Inflammatory macrophage (primary cell): ENCODE data around the gene SYP.
"Not testable (repeated sequence)": the region's sequence is repeated elsewhere in the genome, so short reads cannot be mapped to it uniquely, and the experiment has no call there.

ENCODE experiments used
- DNase-seq, 2 donors: peaks; one replicate each; pipeline ENCODE4 v3.0.0-alpha.2; 2020 to 2022

The SYP gene

DNA sequence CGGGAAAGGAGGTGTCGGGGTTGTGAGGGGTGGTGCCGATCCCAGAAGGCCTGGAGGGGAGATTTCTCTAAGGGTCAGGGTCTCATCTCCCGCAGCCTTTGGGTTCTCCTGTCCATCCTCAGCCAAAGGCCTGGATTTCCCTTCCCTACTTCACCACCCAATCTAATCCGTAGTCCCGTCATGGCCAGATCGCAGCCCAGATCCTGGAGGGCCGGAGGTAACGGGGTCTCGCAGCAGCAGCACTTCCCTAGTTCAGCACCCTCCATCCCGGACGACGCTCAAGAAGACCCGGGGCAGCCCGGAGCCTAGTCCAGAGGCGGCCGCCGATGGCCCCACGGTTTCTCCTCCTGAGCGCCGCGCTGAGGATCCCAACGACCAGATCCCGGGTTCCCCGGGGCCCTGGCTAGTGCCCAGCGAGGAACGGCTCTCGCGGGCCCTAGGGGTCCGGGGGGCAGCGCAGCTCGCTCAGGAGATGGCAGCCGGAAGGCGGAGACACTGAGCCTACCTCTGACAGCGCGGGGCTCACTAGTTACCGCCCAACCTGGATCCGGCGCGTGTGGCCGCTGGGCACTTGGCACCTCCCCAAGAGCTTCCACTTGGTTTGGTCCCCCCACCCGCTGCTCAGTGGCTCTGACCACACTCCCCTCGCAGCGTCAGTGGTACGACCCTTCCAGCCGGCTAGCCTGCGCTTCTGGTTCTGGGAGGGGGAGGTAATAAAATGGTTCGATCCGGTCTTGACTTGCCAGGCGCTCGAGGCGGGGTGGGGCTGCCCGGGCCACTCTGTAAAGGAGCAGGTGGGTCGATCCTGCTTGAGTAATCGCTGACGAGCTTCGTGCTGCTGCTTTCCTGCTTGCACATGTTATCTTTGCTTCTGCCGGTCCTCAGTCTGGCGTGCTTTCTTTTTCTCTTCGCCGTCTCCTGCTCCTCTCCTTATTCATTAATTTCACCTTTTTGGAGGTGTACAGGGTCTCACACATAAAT lies 33.8 kb downstream of the SYP start:
- DNase-seq: peak; percentile 69 to 77

- DNase-seq: no peak
Observed at GRCh38 chrX:49164589-49165360, 35.2 kb downstream of the SYP start.

- peak; percentile 83 to 88 for DNase-seq
Observed at GRCh38 chrX:49163555-49164419, 36.2 kb downstream of the SYP start.

DNA sequence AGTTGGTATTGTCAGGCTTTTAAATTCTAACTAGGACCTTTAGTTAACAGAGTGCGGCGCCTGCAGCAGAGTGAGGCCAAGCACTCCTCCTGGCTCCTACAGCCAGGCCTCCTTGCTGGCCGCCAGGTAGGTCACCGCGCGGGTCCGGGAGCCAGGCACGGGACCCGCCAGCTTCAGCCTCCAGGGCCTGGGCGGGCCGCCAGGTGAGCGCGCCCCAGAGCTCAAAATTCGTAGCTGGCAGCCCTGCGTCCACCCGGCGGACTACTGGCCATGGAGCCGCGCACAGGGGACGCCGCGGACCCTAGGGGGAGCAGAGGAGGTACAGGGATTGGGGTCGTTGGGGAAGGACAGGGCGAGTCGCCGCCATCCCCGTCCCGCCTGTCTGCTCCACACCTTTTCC lies 37.4 kb downstream of the SYP start, which contains the start of gene MAGIX:
MAGIX (plus strand) TSS at position 139 of the 400 bp plus-strand sequence; CDS start at position 271, 132 bp downstream.
- no peak for DNase-seq

- DNase-seq: no peak
Observed at GRCh38 chrX:49161632-49162031, 38.4 kb downstream of the SYP start.

DNA sequence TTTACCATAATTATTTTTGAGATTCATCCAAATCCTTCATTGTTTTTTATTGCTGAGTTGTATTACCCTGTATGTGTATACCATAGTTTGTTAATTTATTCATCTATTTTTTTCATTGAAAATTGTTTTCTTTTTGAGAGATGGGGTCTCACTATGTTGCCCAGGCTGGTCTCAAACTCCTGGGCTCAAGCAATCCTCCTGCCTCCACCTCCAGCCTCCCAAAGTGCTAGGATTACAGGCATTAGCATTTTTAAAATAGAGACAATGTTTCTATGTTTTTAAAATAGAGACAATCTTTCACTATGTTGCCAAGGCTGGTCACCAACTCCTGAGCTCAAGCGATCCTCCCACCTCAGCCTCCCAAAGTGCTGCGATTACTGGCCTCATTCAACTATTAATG lies 39.1 kb downstream of the SYP start:
- no peak for DNase-seq

DNA sequence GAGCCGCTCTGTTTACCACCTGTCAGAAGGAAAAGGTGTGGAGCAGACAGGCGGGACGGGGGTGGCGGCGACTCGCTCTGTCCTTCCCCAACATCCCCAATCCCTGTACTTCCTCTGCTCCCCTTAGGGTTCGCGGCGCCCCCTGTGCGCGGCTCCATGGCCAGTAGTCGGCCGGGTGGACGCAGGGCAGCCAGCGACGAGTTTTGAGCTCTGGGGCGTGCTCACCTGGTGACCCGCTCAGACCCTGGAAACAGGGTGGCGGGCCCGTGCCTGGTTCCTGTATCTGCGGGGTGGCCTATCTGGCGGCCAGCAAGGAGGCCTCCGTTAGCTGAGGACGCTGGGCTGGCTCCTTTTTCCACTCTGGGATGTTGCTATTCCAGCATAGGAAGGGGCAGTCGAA lies 42.8 kb downstream of the SYP start:
- DNase-seq: no peak

- peak; percentile 82 to 87 for DNase-seq
Observed at GRCh38 chrX:49155900-49156837, 43.8 kb downstream of the SYP start.

DNA sequence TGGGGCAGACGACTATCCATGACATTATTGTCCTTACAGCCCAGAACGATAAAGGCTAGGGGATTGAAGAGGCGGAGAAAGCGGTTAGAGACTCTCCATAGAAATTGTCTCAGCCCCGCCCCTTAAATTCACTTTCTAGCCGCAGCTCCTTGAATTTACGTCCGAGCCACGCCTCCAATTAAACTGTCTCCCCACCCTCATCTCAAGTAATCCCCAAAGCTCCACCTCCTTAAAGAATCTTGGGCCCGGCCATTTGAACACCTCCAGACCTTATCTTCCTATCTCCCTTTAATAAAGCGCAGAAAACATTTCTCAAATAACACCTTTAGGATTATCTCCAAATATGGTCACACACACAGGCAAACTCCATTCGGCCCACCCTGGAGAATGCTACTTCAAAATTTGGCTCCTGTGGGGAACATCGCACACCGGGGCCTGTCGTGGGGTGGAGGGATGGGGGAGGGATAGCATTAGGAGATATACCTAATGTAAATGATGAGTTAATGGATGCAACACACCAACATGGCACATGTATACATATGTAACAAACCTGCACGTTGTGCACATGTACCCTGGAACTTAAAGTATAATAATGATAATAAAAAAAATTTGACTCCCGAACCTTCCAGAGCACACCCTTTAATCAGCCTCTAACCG lies 44.6 kb downstream of the SYP start:
- peak; percentile 42 to 53 for DNase-seq

DNA sequence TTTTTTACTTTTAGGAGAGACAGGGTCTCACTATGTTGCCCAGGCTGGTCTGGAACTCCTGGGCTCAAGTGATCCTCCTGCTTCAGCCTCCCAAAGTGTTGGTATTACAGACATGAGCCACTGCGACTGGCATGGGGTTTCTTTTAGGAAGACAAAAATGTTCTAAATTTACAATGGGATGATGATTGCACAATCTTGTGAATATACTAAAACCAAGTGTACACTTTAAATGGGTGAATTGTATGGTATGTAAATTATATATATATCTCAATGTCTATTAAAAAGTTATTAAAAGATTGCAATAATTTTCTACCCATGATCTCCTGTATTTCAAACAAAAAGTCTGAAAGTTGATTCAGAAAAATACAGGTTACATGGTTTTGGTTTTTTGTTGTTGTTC lies 46.5 kb downstream of the SYP start:
- DNase-seq: no peak

- DNase-seq: not testable (repeated sequence)
Observed at GRCh38 chrX:49149291-49149690, 50.7 kb downstream of the SYP start.

DNA sequence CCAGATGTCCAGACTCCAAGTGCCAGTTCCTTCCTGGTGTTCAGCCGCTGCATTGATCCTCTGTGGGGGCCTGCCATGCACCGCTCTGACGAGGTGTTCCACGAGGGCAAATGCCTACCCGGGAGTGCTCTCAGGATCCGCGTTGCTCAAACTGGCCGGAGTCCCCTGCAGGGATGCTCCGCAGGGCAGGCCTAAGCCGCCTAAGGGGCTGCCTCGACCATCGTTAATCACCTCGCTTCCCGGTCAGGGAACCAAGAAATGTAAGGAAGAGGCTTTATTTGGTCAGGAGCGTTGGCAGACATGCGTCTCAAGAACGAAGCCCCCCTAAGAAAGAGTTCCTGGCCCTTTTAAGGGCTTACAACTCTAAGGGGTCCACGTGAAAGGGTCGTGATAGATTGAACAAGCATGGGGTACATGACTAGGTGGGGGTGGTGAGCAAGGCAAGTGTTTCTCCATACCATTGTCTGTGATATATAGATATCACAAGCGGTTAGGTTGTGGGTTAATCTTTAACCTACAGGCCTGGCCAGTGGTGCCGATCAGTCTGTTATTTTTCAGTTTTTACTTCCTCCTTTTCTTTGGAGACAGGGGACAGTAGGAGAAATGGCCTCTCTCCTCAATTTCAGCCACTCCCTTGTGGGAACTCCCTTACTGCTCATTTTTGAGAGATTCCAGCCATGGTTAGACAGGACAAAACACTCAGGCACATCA lies 51.4 kb downstream of the SYP start:
- peak; percentile 13 to 19 for DNase-seq

DNA sequence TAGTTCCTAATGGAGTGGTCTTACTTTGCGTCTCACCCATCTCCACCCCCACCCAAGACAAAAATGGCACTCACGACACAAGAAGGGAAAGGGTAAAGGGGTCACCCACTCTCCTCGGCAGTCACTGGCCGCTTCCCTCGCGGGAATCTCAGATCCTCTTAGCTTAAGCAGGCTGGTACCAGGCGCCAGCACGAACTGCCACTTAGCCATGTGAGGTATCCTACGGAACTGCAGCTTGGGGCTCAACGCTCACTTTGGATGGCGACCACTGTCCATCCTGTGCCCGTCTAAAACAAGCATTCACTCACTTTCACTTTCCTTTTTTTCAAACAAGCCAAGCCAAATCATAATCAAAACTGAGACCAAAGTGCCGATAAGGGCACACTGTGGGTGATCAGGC lies 52.1 kb downstream of the SYP start:
- no peak for DNase-seq

DNA sequence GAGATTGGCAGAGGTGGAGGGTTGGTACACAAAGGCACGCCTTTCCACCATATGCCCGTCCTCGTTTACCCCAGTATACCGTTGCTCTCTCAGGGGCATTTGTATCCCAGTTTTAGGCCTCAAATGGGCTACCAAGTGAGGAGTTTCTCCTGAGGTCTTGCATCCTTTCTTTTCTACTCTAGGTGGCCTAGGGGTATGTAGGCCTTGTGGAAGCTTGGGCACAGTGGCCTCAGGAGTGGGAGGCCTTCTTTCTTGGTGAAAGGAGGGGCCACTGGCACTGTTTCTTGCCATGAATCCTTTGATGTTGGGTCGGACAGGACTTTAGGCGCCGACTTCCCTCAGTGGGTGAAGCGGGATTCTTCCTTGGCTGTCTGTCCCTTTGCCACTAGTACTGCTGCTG lies 52.7 kb downstream of the SYP start:
- DNase-seq: no peak

DNA sequence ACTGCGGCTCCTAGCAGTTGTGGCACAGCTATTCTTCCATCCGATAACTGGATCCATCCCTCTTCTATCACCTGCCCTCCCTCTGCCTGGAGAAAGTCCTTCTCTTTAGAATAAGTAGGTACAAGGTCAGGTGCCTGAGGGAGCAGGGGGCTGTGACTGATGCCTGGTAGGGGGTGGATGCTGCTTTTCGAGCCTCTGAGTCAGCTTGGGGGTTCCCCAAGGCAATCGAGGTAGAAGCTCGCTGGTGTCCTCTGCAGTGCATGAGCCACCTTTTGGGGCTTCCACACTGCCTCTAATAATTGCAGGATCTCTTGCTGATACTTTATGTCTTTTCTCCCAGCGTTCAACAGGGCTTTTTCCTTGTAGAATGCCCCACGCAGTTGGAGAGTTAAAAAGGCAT lies 56.8 kb downstream of the SYP start:
- DNase-seq: not testable (repeated sequence)

- DNase-seq: not testable (repeated sequence)
Observed at GRCh38 chrX:49142264-49142663, 57.7 kb downstream of the SYP start.

GRCh38 chrX:49139713-49140112 lies 60.3 kb downstream of the SYP start:
- no peak for DNase-seq
